Suprapubic skin (tissue), 4 donors: ENCODE data around the gene RFX8. TPM values are rescaled to one million over a fixed set of nuclear protein-coding genes. Genes with fewer than 3 reads are reported as not detected.

Experiments
- DNase-seq, 2 donors: peaks; one replicate each; pipeline ENCODE4 v3.0.0-alpha.2; 2019; ENCODE audit warnings: low spot score in 2 of 2
- H3K27ac ChIP-seq: fragments of 200-600 bp; sonication (generic); one replicate; pipeline ENCODE4 v1.5.1; 2019
- H3K27me3 ChIP-seq: fragments of 200-600 bp; sonication (generic); one replicate; pipeline ENCODE4 v1.5.1; 2019
- H3K36me3 ChIP-seq: fragments of 200-600 bp; sonication (generic); one replicate; pipeline ENCODE4 v1.5.1; 2019
- H3K4me1 ChIP-seq: fragments of 200-600 bp; sonication (generic); one replicate; pipeline ENCODE4 v1.5.1; 2019
- H3K4me3 ChIP-seq: fragments of 200-600 bp; sonication (generic); one replicate; pipeline ENCODE4 v1.5.1; 2019; ENCODE audit warnings: mild to moderate bottlenecking
- H3K9me3 ChIP-seq: fragments of 200-600 bp; sonication (generic); one replicate; pipeline ENCODE4 v1.5.1; 2019
- EP300 ChIP-seq: sonication (generic); formaldehyde crosslinking; IDR thresholded peaks from one replicate; pipeline ENCODE4 v1.6.1; 2017; ENCODE audit warnings: antibody characterized with exemption
- POLR2A ChIP-seq, 2 donors: fragments of 450-650 bp; IDR thresholded peaks; one replicate each; pipeline ENCODE4 v1.6.1; 2017; ENCODE audit warnings: antibody characterized with exemption in 2 of 2, mild to moderate bottlenecking in 2 of 2, moderate library complexity in 2 of 2
- POLR2AphosphoS5 ChIP-seq, 3 donors: sonication (generic); formaldehyde crosslinking; IDR thresholded peaks; one replicate each; pipeline ENCODE4 v1.6.1; 2017; ENCODE audit warnings: antibody characterized with exemption in 3 of 3
- WGBS: methylation state at CpG from one replicate; pipeline ENCODE4 v1.1.5; 2018; 5-methylcytosine and 5-hydroxymethylcytosine counted together
- total RNA-seq, 4 donors: library from RNA; depleted of rRNA; stranded (reverse); fragments of >200 nt; gene quantifications; one replicate each; pipeline ENCODE4 v1.1.0, GENCODE V29; 2016
- TF ChIP-seq, protein P1 (sequence below), 2 donors: fragments of 200-600 bp in 1 of 2; fragments of 450-650 bp in 1 of 2; sonication (generic) in 1 of 2; IDR thresholded peaks; one replicate each; pipeline ENCODE4 v1.5.1; 2016 to 2019; ENCODE audit warnings: antibody characterized with exemption in 2 of 2, mild to moderate bottlenecking in 1 of 2, moderate library complexity in 1 of 2

The RFX8 gene
- total RNA-seq, 4 donors from 2014 or later = 0.70 TPM; not detected in 3

DNA sequence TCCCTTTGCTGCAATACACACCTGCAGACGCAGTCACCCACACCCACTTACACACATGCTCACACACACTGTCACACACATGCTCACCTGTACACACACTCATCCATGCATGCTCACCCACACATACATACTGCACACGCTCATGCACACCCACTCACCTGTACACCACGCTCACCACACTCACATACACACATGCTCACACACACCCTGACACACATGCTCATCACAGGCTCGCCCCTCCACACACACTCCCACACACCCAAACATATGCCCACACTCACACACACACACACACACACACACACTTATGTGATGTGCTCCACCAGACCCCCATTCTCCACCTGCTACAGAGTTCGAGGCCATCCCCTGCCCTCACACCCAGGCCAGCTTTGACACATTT, 64.8 kb downstream of the RFX8 start:
- Histone ChIP-seq H3K27ac (no peak overlapping the region), H3K27me3 (no peaks in the 10 kb centered on the region), H3K4me3 (no peak overlapping the region), H3K36me3 (no peaks in the 10 kb centered on the region), H3K4me1 (no peaks in the 10 kb centered on the region), H3K9me3 (no peaks in the 10 kb centered on the region)
- DNase-seq = no peak
- 89% methylated on average over 5 of the region's 5 CpGs for WGBS
- TF ChIP-seq, protein P1, sequence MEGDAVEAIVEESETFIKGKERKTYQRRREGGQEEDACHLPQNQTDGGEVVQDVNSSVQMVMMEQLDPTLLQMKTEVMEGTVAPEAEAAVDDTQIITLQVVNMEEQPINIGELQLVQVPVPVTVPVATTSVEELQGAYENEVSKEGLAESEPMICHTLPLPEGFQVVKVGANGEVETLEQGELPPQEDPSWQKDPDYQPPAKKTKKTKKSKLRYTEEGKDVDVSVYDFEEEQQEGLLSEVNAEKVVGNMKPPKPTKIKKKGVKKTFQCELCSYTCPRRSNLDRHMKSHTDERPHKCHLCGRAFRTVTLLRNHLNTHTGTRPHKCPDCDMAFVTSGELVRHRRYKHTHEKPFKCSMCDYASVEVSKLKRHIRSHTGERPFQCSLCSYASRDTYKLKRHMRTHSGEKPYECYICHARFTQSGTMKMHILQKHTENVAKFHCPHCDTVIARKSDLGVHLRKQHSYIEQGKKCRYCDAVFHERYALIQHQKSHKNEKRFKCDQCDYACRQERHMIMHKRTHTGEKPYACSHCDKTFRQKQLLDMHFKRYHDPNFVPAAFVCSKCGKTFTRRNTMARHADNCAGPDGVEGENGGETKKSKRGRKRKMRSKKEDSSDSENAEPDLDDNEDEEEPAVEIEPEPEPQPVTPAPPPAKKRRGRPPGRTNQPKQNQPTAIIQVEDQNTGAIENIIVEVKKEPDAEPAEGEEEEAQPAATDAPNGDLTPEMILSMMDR (IDR thresholded peaks at IDR 0.05) = no peak
- TF ChIP-seq POLR2AphosphoS5 (IDR thresholded peaks at IDR 0.05) = no peak

DNA sequence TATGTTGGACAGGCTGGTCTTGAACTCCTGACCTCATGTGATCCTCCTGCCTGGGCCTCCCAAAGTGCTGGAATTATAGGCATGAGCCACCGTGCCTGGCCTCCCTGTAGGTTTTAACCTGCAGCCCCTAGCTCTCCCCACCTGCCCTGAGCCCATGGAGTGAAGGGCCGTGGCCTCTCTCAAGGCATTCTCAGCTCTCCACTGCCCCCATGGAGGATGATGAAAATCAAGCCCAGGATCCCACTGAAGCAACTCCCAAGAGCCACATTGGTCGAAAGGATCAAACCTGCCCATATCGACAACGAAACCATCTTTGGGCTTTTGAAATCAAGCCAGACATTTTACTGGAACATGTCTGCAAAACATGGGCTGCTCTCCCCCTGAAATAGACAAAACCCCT, 65.2 kb downstream of the RFX8 start:
- H3K27me3 ChIP-seq = no peaks in the 10 kb centered on the region
- WGBS = 89% methylated on average over 5 of the region's 5 CpGs
- no peak overlapping the region for H3K27ac ChIP-seq
- TF ChIP-seq POLR2A (IDR thresholded peaks at IDR 0.05) (no peak), POLR2AphosphoS5 (IDR thresholded peaks at IDR 0.05) (no peak)
- TF ChIP-seq, protein P1 (IDR thresholded peaks at IDR 0.05) = no peak
- DNase-seq = no peak
- no peak overlapping the region for H3K4me3 ChIP-seq
- H3K9me3 ChIP-seq = no peaks in the 10 kb centered on the region
- no peaks in the 10 kb centered on the region for H3K36me3 ChIP-seq
- no peaks in the 10 kb centered on the region for H3K4me1 ChIP-seq

DNA sequence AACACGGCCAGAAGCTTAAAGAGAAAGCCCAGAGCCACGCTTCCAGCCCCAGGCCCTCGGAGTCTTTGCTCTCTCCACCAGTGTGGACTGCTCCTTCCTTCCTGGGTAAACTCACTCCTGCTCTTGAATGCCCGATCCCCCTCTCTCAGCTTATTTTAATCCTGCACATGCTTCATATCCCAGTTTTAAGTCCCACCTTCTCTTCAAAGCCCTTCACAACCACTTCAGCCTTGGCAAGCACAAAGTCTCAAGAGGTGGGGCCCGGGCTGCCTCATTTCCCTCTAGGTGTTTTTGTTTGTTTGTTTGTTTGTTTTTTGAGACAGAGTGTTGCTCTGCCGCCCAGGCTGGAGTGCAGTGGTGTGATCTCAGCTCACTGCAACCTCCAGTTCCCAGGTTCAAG, 66.0 kb downstream of the RFX8 start:
- Histone ChIP-seq H3K9me3 (no peaks in the 10 kb centered on the region), H3K27ac (no peak overlapping the region), H3K4me1 (no peaks in the 10 kb centered on the region), H3K4me3 (no peak overlapping the region), H3K27me3 (no peaks in the 10 kb centered on the region), H3K36me3 (no peaks in the 10 kb centered on the region)
- 88% methylated on average over 6 of the region's 6 CpGs for WGBS
- DNase-seq = no peak
- no peak for TF ChIP-seq POLR2A (IDR thresholded peaks at IDR 0.05)
- TF ChIP-seq POLR2AphosphoS5 (IDR thresholded peaks at IDR 0.05) = no peak
- no peak for TF ChIP-seq EP300
- TF ChIP-seq, protein P1 (IDR thresholded peaks at IDR 0.05) = no peak

DNA sequence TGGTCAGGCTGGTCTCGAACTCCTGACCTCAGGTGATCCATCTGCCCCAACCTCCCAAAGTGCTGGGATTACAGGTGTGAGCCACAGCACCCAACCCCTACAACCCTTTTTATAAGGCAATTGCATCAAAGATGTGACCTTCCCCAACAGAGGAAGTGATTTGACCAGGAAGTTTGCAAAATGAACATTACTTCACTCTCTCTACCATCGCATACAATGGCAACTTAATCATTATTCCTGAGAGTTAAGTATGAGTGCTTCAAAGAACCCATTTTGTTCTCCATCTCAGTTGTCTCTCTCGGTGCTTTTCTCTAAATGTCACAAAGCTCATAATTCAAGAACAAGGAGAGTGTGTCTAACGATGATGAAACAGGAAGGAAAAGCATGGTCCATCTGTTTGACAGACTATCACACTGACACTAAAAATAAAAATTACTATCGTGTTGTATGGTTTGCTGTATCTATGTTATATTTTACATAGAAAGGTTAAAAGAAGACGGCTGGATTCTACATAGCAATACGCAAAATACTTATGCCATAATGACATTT, 69.5 kb downstream of the RFX8 start:
- H3K4me3 ChIP-seq = no peak overlapping the region
- DNase-seq = no peak
- H3K9me3 ChIP-seq = no peaks in the 10 kb centered on the region
- WGBS = 79% methylated on average over 7 of the region's 7 CpGs
- H3K27ac ChIP-seq = no peak overlapping the region
- H3K36me3 ChIP-seq = no peaks in the 10 kb centered on the region
- no peaks in the 10 kb centered on the region for H3K27me3 ChIP-seq
- no peak for TF ChIP-seq POLR2A (IDR thresholded peaks at IDR 0.05)
- no peaks in the 10 kb centered on the region for H3K4me1 ChIP-seq

DNA sequence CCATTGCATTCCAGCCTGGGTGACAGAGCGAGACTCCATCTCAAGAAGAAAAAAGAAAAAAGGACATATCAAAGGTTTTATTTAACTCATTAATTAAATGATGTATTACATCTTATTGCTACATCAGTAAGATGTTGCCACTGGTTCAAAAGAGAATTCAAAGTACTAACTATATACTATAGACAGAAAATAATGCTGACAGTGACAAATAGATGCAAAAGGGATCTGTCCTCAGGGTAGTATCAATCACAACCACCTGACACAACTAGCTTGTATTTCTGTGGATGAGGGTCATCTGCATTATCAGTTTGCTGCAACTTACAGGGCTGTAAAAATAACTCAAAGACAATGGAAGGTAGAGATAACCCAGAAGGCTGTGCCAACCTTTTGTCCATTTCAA, 71.2 kb downstream of the RFX8 start:
- WGBS = 96% methylated on average over 1 of the region's 1 CpG
- Histone ChIP-seq H3K9me3 (no peaks in the 10 kb centered on the region), H3K27ac (no peak overlapping the region), H3K36me3 (no peaks in the 10 kb centered on the region), H3K27me3 (no peaks in the 10 kb centered on the region), H3K4me3 (no peak overlapping the region), H3K4me1 (no peaks in the 10 kb centered on the region)
- TF ChIP-seq POLR2A (IDR thresholded peaks at IDR 0.05) (no peak), POLR2AphosphoS5 (IDR thresholded peaks at IDR 0.05) (no peak), EP300 (no peak)
- TF ChIP-seq, protein P1 (IDR thresholded peaks at IDR 0.05) = no peak
- no peak for DNase-seq

DNA sequence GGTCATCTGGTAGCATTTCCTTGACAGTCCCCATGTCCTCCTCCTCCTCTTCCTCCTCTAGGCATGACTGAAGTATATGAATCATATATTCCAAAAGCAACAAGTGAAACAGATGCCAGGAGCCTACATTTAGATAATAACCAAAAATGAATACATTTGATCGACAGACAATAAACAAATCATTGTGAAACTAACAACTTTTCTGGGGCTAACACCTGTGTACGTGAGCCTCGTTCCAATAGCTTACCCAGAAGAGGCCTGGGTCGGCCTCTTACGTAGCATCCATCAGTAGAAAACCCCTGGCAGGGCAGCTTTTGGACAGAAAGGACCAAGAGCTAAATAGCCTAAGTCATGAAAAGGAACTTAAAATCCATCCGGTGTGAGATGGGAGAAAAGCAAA, 72.3 kb downstream of the RFX8 start:
- Histone ChIP-seq H3K4me1 (no peaks in the 10 kb centered on the region), H3K9me3 (no peaks in the 10 kb centered on the region), H3K36me3 (no peaks in the 10 kb centered on the region), H3K27ac (no peak overlapping the region), H3K4me3 (no peak overlapping the region), H3K27me3 (no peaks in the 10 kb centered on the region)
- TF ChIP-seq, protein P1 (IDR thresholded peaks at IDR 0.05) = no peak
- TF ChIP-seq EP300 = no peak
- TF ChIP-seq POLR2A (IDR thresholded peaks at IDR 0.05) = no peak
- TF ChIP-seq POLR2AphosphoS5 (IDR thresholded peaks at IDR 0.05) = no peak
- DNase-seq = no peak
- 94% methylated on average over 6 of the region's 6 CpGs for WGBS
